HPDE6-E6E7 (cell line): ENCODE results near the gene TULP4.
"Not testable (repeated sequence)": the region's sequence is repeated elsewhere in the genome, so short reads cannot be mapped to it uniquely, and the experiment has no call there.

Experiments
- DNase-seq: peaks from one replicate; pipeline ENCODE4 v3.0.0; 2011; ENCODE audit warnings: missing footprints; ENCODE audit errors: extremely low spot score

TULP4 gene

GRCh38 chr6:158327211-158327610, 14.9 kb downstream of the TULP4 start:
- no peak for DNase-seq

GRCh38 chr6:158328952-158329351, 16.7 kb downstream of the TULP4 start:
- no peak for DNase-seq

- no peak for DNase-seq
Measured at GRCh38 chr6:158329531-158329930, 17.3 kb downstream of the TULP4 start.

- no peak for DNase-seq
Measured at GRCh38 chr6:158330016-158330415, 17.8 kb downstream of the TULP4 start.

GRCh38 chr6:158332237-158332636, 20.0 kb downstream of the TULP4 start:
- DNase-seq = no peak

- DNase-seq = no peak
Measured at GRCh38 chr6:158333094-158333493, 20.8 kb downstream of the TULP4 start.

GRCh38 chr6:158334534-158334933, 22.3 kb downstream of the TULP4 start:
- no peak for DNase-seq

- no peak for DNase-seq
Measured at GRCh38 chr6:158337332-158337731, 25.1 kb downstream of the TULP4 start.

- no peak for DNase-seq
Measured at GRCh38 chr6:158338311-158339112, 26.2 kb downstream of the TULP4 start.

- DNase-seq = not testable (repeated sequence)
Measured at GRCh38 chr6:158339197-158339596, 26.9 kb downstream of the TULP4 start.

- DNase-seq = no peak
Measured at GRCh38 chr6:158340252-158340651, 28.0 kb downstream of the TULP4 start.

GRCh38 chr6:158344534-158344933, 32.3 kb downstream of the TULP4 start:
- no peak for DNase-seq

GRCh38 chr6:158345444-158345843, 33.2 kb downstream of the TULP4 start:
- not testable (repeated sequence) for DNase-seq

GRCh38 chr6:158347335-158347734, 35.1 kb downstream of the TULP4 start:
- DNase-seq = no peak

GRCh38 chr6:158348737-158349504, 36.7 kb downstream of the TULP4 start:
- DNase-seq = not testable (repeated sequence)

- DNase-seq = not testable (repeated sequence)
Measured at GRCh38 chr6:158349505-158350275, 37.4 kb downstream of the TULP4 start.

GRCh38 chr6:158350731-158351130, 38.5 kb downstream of the TULP4 start:
- not testable (repeated sequence) for DNase-seq

- no peak for DNase-seq
Measured at GRCh38 chr6:158353883-158354877, 41.9 kb downstream of the TULP4 start.

GRCh38 chr6:158356586-158357546, 44.6 kb downstream of the TULP4 start:
- DNase-seq = no peak
